KOPT-K1 (cell line): ENCODE measurements around the gene RASAL1.

Experiments
- H3K27ac ChIP-seq: fragments of 200-600 bp; sonication (generic); 2 replicates; pipeline ENCODE4 v1.5.1; 2016; ENCODE audit warnings: antibody characterized with exemption, mild to moderate bottlenecking, low read depth, low read length; ENCODE audit not compliant: poor library complexity, severe bottlenecking
- H3K36me3 ChIP-seq: fragments of 200-600 bp; sonication (generic); 2 replicates; pipeline ENCODE4 v1.5.1; 2017; ENCODE audit warnings: antibody characterized with exemption, mild to moderate bottlenecking, low read length, moderate library complexity; ENCODE audit not compliant: insufficient read depth
- H3K9me3 ChIP-seq: fragments of 200-600 bp; sonication (generic); 2 replicates; pipeline ENCODE4 v1.5.1; 2017; ENCODE audit warnings: antibody characterized with exemption, low read length, mild to moderate bottlenecking; ENCODE audit not compliant: insufficient read depth, poor library complexity, severe bottlenecking

RASAL1 gene, protein sequence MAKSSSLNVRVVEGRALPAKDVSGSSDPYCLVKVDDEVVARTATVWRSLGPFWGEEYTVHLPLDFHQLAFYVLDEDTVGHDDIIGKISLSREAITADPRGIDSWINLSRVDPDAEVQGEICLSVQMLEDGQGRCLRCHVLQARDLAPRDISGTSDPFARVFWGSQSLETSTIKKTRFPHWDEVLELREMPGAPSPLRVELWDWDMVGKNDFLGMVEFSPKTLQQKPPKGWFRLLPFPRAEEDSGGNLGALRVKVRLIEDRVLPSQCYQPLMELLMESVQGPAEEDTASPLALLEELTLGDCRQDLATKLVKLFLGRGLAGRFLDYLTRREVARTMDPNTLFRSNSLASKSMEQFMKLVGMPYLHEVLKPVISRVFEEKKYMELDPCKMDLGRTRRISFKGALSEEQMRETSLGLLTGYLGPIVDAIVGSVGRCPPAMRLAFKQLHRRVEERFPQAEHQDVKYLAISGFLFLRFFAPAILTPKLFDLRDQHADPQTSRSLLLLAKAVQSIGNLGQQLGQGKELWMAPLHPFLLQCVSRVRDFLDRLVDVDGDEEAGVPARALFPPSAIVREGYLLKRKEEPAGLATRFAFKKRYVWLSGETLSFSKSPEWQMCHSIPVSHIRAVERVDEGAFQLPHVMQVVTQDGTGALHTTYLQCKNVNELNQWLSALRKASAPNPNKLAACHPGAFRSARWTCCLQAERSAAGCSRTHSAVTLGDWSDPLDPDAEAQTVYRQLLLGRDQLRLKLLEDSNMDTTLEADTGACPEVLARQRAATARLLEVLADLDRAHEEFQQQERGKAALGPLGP

DNA sequence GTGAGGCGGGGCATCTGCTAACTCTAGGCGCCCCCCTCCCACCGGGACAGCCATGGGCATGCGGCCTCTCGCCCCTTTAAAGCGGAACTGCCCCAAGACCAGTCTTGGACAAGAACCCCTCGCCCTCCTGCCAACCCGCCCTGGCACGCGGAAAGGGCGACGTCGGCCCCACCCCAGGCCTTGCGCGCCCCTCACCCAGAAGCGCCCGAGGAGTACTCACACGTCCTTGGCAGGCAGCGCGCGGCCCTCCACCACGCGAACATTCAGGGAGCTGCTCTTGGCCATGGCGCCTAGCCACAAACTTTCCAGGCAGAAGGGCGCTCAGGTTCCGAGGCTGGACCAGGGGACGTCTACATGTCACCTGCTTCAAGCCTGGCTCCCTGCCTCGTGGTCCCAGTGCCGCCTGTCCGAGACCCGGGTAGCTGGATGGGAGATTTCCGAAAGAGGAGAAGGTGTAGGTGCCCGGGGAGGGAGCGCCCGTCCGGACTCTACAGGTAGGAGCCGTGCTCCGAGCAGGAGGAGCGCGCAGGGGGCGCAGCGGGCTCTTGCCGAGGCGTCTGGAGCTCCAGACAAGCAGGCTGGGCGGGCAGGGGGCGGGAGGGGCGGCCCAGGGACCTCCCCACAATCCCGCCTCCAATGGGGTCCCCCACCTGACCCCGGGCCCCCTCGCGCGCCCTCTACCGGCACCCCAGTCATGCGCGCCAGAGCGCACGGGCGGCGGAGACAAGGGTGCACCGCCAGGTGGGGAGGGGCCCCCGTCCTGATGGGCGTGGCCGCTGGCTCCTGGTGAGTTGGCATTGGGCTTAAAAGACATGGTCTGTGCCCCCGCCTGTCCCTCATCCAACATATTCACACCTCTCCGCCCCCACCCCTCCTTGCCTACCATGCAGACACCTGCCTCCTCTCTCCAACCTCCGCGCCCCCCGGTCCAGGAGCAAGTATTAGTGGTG lies at the start of gene RASAL1:
TSS of gene RASAL1 (minus strand) at position 584 of the 950 bp plus-strand sequence. CDS start at position 285, 299 bp downstream.
- Histone ChIP-seq H3K27ac (peak within 1 kb of the TSS; percentile 75), H3K9me3 (no peaks in the 10 kb centered on the region), H3K36me3 (0 out of 2 replicates have a peak, but pooled peaks cover 4% of the 10 kb centered on the region)

DNA sequence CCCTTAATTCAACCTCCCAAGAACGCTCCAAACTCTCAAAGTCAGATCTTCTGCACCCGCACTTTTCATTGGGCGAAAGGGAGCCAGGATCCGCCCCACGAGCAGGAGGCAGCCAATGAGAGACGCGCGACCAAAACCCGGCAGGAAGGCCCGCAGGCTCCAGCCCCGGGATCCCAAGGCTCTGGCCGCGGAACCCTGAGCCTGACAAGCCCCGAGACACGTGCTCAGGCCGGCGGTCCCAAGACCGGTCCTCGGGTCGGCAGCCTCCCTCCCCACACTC lies 49.3 kb upstream of the RASAL1 start:
- Histone ChIP-seq H3K36me3 (peaks cover 65% of the 10 kb centered on the region), H3K27ac (peak overlapping the region; percentile 92), H3K9me3 (no peaks in the 10 kb centered on the region)

DNA sequence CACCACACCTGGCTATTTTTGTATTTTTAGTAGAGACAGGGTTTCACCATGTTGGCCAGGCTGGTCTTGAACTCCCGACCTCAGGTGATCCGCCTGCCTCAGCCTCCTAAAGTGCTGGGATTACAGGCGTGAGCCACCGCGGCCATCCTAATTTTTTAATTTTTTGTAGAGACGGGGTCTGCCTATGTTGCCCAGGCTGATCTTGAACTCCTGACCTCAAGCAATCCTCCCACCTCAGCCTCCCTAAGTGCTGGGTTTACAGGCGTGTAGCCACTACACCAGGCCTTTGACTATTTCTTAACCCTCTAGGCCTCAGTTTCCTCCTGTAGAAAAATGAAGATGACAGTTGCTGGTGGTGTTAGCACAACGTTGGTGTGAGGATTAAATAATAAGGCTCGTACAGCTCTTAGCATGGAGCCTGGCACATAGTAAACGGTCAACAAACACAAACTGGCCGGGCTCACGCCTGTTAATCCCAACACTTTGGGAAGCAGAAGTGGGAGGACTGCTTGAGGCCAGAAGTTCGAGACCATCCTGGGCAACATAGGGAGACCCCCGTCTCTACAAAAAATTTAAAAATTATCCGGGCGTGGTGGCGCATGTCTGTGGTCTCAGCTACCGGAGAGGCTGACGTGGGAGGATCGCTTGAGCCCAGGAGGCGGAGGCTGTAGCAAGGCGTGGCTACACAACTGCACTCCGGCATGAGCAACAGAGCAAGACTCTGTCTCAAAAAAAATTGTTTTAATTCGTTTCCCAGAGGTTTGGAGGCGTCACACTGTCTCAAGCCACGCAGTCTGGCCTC lies 48.7 kb upstream of the RASAL1 start:
- Histone ChIP-seq H3K9me3 (no peaks in the 10 kb centered on the region), H3K36me3 (peaks cover 65% of the 10 kb centered on the region), H3K27ac (peak overlapping the region; percentile 92)

DNA sequence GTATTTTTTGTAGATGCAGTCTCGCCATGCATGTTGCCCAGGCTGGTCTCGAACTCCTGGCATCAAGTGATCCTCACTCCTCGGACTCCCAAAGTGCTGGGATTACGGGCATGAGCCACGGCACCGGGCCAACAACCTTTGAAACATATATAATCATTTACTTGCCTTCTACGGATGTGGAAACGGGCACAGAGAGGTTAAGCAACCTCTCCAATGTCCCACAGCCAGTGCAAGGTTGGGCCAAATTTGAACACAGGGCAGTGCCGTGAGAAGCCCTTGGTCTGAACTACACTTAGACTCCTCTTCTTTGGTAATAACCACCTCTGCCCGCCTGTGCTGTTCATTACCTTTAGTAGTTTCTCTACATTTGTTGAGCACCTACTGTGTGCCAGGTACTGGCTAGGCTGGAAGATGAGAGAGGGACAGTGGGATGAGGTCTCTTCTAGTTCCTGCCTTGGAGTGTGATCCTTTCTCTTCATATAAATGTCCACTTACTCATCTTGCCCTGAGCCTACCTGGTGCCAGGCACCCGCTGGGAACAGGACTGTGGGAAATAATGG lies 47.5 kb upstream of the RASAL1 start:
- Histone ChIP-seq H3K27ac (no peak overlapping the region), H3K9me3 (no peaks in the 10 kb centered on the region), H3K36me3 (peaks cover 65% of the 10 kb centered on the region)

DNA sequence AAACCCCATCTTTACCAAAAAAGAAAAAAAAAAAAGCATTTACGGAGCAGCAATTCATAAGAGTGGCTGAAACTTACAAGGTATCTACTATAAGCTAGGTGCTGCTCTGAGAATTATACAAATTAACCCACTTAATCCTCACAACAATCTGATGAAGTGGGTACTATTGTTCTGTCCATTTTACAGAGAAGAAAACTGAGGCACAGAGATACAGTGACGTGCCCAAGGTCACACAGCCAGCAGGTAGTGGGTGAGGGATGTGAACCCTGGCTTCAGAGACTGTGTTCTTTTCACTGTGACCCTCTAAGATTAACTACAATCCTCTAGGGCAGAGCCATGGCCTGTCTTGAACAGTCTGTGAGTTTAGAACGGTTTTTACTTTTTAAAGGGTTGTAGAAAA lies 46.4 kb upstream of the RASAL1 start:
- no peak overlapping the region for H3K27ac ChIP-seq
- H3K36me3 ChIP-seq = peaks cover 70% of the 10 kb centered on the region
- H3K9me3 ChIP-seq = no peaks in the 10 kb centered on the region

DNA sequence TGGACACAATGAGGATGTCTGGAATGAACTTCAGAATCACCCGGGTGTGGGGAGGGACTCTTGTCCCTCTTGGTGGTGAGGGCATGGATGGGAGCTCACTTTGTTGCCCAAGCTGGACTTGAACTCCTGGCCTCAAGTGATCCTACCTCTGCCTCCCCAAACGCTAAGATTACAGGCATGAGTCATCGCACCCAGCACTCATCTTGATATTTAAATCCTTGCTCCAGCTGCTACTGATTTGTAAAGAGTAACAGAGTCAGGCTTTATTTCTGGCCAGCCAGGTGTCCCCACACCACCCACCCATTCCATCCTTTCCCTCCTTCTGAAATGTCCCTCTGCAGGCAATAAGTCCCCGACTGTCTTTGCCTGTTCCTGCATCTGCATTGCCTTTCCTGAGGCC lies 44.8 kb upstream of the RASAL1 start:
- Histone ChIP-seq H3K9me3 (no peaks in the 10 kb centered on the region), H3K27ac (no peak overlapping the region), H3K36me3 (peaks cover 80% of the 10 kb centered on the region)

DNA sequence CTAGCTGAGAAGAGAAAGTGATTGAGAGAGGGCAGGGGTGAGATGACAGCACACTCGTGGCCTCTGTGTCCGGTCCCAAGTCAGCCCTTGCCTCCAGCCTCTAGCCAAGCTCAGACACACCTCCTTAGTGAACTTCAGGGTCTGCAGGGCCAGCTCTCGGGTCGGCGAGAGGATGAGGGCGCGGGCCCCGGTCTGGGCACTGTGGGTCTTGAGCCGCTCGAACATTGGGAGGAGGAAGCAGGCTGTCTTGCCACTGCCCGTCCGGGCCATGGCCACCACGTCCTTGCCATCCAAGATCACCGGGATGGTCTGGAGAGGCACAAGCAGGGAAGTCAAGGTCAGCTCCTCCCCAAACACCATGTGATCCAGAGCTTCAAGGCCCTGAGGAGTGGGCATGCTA lies 43.5 kb upstream of the RASAL1 start:
- Histone ChIP-seq H3K9me3 (no peaks in the 10 kb centered on the region), H3K36me3 (peaks cover 93% of the 10 kb centered on the region), H3K27ac (no peak overlapping the region)

DNA sequence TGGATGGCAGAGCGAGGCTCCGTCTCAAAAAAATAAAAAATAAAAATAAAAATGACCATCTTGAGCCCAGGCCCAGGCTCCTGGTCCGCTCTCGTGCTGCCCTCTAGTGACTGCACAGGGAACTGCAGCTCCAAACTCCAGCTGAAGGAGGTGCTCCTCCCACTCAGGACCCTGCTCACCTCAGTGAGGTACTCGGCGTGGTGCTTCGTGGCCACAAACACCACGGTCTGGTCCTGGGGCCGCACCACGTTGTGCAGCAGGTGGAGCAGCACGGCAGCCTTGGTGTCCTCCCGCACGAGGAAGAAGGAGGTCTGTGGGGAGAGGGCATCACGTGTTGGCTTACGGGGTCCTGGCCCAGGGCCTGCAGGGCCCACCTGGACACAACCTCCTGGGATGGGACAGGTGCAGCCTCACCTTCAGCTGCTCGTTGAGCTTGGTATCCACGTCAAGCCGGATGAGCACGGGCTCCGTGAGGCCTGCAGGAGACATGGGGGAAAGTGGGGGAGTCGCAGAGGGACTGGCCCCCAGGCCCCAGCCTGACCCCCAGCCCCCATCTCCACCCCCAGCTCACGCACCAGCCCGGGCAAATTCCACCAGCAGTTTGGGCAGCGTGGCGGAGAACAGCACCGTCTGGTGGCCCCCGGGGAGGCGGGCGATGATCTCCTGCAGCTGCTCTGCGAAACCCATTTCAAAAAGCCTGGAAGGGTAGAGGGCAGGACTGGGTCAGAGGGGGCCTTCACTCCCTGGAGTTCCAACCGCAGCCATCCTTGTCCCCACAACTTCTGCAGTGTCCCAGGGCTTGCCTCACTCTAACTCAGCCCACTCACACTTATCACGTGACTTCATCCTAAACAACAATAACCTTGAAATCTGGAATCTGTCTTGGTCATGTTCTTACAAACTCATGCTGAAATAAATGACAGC lies 39.2 kb upstream of the RASAL1 start:
- H3K9me3 ChIP-seq = no peaks in the 10 kb centered on the region
- peaks cover 93% of the 10 kb centered on the region for H3K36me3 ChIP-seq
- H3K27ac ChIP-seq = peak overlapping the region; percentile 90

DNA sequence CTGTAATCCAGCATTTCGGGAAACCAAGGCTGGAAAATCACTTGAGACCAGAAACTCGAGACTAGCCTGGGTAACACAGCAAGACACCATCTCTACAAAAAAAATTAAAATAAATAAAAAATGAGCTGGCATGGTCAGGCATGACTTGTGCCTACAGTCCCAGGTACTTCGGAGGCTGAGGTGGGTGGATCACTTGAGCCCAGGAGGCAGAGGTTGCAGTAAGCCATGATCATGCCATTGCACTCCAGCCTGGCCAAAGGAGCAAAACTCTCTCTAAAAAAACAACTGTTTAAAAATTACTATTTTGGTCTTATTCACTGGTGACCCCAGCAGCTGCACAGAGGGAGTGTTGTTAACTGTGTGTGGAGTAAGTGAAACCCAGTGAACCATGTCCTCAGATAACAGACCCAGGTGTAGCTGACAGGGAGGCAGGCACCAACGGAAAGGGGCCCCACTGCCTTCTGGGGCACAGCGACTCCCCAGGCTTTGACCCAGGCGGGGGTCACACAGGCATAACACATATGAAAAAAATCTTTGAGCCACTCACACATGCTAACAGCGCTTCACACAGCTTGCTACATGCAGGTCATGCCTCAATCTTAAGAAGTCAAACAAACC lies 37.6 kb upstream of the RASAL1 start:
- Histone ChIP-seq H3K9me3 (no peaks in the 10 kb centered on the region), H3K27ac (peak overlapping the region; percentile 90), H3K36me3 (peaks cover 93% of the 10 kb centered on the region)

DNA sequence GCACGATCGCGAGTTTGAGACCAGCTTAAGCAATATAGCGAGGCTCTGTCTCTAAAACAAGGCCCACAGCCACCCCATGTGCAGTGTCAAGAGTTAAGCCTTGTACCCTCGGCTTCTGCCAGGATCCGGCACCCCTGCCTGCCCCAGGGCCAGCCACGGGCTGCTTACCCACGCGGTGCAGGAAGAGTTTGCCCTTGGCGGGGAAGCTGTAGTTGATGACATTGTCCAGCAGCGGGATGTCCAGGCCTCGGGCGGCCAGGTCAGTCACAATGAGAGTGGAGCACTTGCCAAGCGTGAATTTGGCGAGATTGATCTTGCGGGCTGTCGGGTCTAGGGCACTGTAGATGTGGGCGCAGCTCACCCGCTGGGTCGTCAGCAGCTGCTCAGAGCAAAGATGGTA lies 36.6 kb upstream of the RASAL1 start:
- no peaks in the 10 kb centered on the region for H3K9me3 ChIP-seq
- peaks cover 93% of the 10 kb centered on the region for H3K36me3 ChIP-seq
- H3K27ac ChIP-seq = peak overlapping the region; percentile 90

DNA sequence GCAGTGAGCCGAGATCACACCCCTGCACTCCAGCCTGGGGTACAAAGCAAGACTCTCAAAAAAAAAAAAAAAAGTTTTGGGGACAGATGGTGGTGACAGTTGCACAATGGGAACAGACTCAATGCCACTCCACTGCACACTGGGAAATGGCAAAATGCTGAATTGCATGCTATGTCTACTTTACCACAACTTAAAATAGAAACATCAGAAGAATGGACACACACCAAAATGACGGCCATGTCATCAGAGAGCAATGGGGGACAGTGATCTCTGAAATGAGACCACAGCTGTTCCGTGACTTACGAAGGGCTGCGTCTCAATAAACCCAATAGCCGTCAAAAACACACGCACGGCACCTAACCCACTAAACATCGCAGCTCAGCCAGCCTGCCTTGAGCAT lies 36.0 kb upstream of the RASAL1 start:
- H3K27ac ChIP-seq = peak overlapping the region; percentile 90

DNA sequence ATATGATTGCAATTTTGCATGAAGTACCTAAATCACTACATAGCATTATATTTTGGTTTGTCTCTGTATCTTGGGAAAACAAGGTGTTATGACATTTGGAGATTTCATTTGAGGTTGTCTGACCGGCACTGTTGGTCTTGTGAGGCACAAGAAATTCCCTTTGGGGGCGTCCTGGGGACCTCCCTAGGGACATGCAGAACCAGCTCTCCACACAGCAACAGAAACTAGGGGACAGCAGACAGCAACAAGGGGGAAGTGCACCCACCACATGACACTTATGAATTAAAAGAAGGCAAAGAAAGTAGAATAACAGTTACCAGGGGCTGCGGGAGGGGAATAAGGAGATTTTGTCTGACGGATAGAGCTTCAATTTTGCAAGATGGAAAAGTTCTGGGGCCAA lies 35.4 kb upstream of the RASAL1 start:
- H3K36me3 ChIP-seq = peaks cover 93% of the 10 kb centered on the region
- H3K27ac ChIP-seq = peak overlapping the region; percentile 90
- H3K9me3 ChIP-seq = no peaks in the 10 kb centered on the region

More for the DNA sequence above, 36.0 kb upstream of the RASAL1 start:
- H3K36me3 ChIP-seq = peaks cover 93% of the 10 kb centered on the region
- H3K9me3 ChIP-seq = no peaks in the 10 kb centered on the region

DNA sequence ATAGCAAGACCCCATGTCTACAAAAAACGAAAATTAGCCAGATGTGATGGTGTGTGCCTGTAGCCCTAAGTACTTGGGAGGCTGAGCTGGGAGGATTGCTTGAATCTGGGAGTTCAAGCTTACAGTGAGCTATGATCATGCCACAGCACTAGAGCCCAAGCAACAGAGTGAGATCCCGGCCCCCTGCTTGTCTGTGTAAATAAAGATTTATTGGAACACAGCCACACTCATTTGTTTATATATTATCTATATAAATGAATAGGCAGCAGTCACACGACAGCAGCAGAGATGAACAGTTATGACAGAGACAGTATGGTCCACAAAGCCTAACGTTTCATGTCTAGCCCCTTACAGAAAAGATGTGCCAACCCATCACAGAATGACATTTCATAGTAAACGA lies 34.9 kb upstream of the RASAL1 start:
- Histone ChIP-seq H3K36me3 (peaks cover 96% of the 10 kb centered on the region), H3K27ac (peak overlapping the region; percentile 20)

More for the DNA sequence above, 34.9 kb upstream of the RASAL1 start:
- no peaks in the 10 kb centered on the region for H3K9me3 ChIP-seq
